Upper lobe of left lung (tissue), 6 donors: Measurements from ENCODE around the gene ATP9B. TPM values are rescaled to one million over a fixed set of nuclear protein-coding genes. Genes with fewer than 3 reads are reported as not detected.
"Not testable (repeated sequence)": the region's sequence is repeated elsewhere in the genome, so short reads cannot be mapped to it uniquely, and the experiment has no call there.

ENCODE experiments used
- ATAC-seq, 2 donors: fragments of 200-7000 bp; cut with Tn5 transposase; one replicate each; pipeline ENCODE4 v1.9.1; 2022; ENCODE audit warnings: mild to moderate bottlenecking in 2 of 2, moderate library complexity in 2 of 2; ENCODE audit not compliant: low FRiP score in 2 of 2
- DNase-seq, 2 donors: peaks; one replicate each; pipeline ENCODE4 v3.0.0-alpha.2; 2019 to 2020
- H3K27ac ChIP-seq, 4 donors: fragments of 200-600 bp; sonication (generic); one replicate each; pipeline ENCODE4 v1.5.1; 2016 to 2019
- H3K27me3 ChIP-seq, 4 donors: fragments of 200-600 bp; sonication (generic); one replicate each; pipeline ENCODE4 v1.5.1; 2017 to 2019
- H3K36me3 ChIP-seq, 4 donors: fragments of 200-600 bp; sonication (generic); one replicate each; pipeline ENCODE4 v1.5.1; 2016 to 2019
- H3K4me1 ChIP-seq, 4 donors: fragments of 200-600 bp; sonication (generic); one replicate each; pipeline ENCODE4 v1.5.1; 2018 to 2019
- H3K4me3 ChIP-seq, 4 donors: fragments of 200-600 bp; sonication (generic); one replicate each; pipeline ENCODE4 v1.5.1; 2017 to 2019; ENCODE audit warnings: mild to moderate bottlenecking in 2 of 4, moderate library complexity in 1 of 4
- H3K9me3 ChIP-seq, 4 donors: fragments of 200-600 bp; sonication (generic); one replicate each; pipeline ENCODE4 v1.5.1; 2018 to 2019
- CTCF ChIP-seq, 6 experiments: fragments of 450-650 bp in 4 of 6; fragments of 200-600 bp in 2 of 6; sonication (generic) in 2 of 6; IDR thresholded peaks; one replicate each; pipeline ENCODE4 v1.5.1; 2016 to 2019; ENCODE audit warnings: antibody characterized with exemption in 6 of 6
- EP300 ChIP-seq, 4 donors: sonication (generic); formaldehyde crosslinking; IDR thresholded peaks; one replicate each; pipeline ENCODE4 v1.5.1; 2017; ENCODE audit warnings: antibody characterized with exemption in 4 of 4, control low read depth in 2 of 4
- POLR2A ChIP-seq, 4 donors: fragments of 450-650 bp; IDR thresholded peaks; one replicate each; pipeline ENCODE4 v1.5.1; 2016 to 2017; ENCODE audit warnings: antibody characterized with exemption in 4 of 4, mild to moderate bottlenecking in 2 of 4
- POLR2AphosphoS5 ChIP-seq, 2 donors: sonication (generic); formaldehyde crosslinking; IDR thresholded peaks; one replicate each; pipeline ENCODE4 v1.5.1; 2017; ENCODE audit warnings: antibody characterized with exemption in 2 of 2
- WGBS, 2 donors: methylation state at CpG; one replicate each; pipeline ENCODE4 v1.1.5; 2017 to 2018; 5-methylcytosine and 5-hydroxymethylcytosine counted together
- total RNA-seq, 6 donors: library from RNA; depleted of rRNA in 4 of 6; stranded (reverse); fragments of >200 nt in 4 of 6; gene quantifications; one replicate each; pipeline versions ENCODE4 v1.1.0 to v1.2.1, GENCODE V29; 2016 to 2021
- donor health status: DM: no; HTN: no; CAD: no; lungs with moderate emphysema.
- donor health status: DM: no; HTN: yes; CAD: no; lungs with severe emphysema.

Gene ATP9B
- total RNA-seq, 6 donors from 2014 or later, result 29.8 to 124 (median 49.2) TPM

- 85 to 94% methylated on average over 1 of the region's 1 CpG for WGBS, 2 donors
These were observed 191.3 kb downstream of the ATP9B start for GRCh38 chr18:79260510-79260909.

GRCh38 chr18:79265068-79265467 lies 195.9 kb downstream of the ATP9B start:
- H3K27ac ChIP-seq, ATAC-seq: not testable (repeated sequence)
- 96 to 97% methylated on average over 9 of the region's 9 CpGs for WGBS, 2 donors

More at GRCh38 chr18:79260510-79260909, 191.3 kb downstream of the ATP9B start:
- Histone ChIP-seq H3K4me3 (no peak overlapping the region), H3K4me1 (no peaks in the 10 kb centered on the region), H3K36me3 (peaks cover 0 to 4% (median 4%) of the 10 kb centered on the region in 4 donors), H3K9me3 (peaks cover 0 to 6% (median 2%) of the 10 kb centered on the region in 4 donors), H3K27ac (no peak overlapping the region), H3K27me3 (no peaks in the 10 kb centered on the region)
- no peak for DNase-seq
- no peak for ATAC-seq
- no peak for TF ChIP-seq POLR2A (IDR thresholded peaks at IDR 0.05)
- no peak for TF ChIP-seq POLR2AphosphoS5 (IDR thresholded peaks at IDR 0.05)
- TF ChIP-seq CTCF (IDR thresholded peaks at IDR 0.05), result no peak
- TF ChIP-seq EP300 (IDR thresholded peaks at IDR 0.05), result no peak

GRCh38 chr18:79271812-79272211 lies 202.6 kb downstream of the ATP9B start:
- H3K27me3 ChIP-seq, H3K4me1 ChIP-seq, DNase-seq, ATAC-seq, H3K9me3 ChIP-seq, H3K4me3 ChIP-seq, H3K27ac ChIP-seq: not testable (repeated sequence)
- H3K36me3 ChIP-seq, result peaks cover 0 to 15% (median 2%) of the 10 kb centered on the region in 4 donors

More at GRCh38 chr18:79265068-79265467, 195.9 kb downstream of the ATP9B start:
- not testable (repeated sequence) for H3K36me3 ChIP-seq, H3K4me1 ChIP-seq, H3K27me3 ChIP-seq, DNase-seq, H3K9me3 ChIP-seq, H3K4me3 ChIP-seq

GRCh38 chr18:79272916-79273315 lies 203.7 kb downstream of the ATP9B start:
- Histone ChIP-seq H3K9me3 (no peaks in the 10 kb centered on the region), H3K27me3 (no peaks in the 10 kb centered on the region), H3K4me1 (no peaks in the 10 kb centered on the region), H3K27ac (no peak overlapping the region), H3K4me3 (no peak overlapping the region), H3K36me3 (peaks cover 0 to 18% (median 2%) of the 10 kb centered on the region in 4 donors)
- WGBS, 2 donors, result 72 to 75% methylated on average over 8 of the region's 8 CpGs
- ATAC-seq, result no peak
- TF ChIP-seq CTCF (IDR thresholded peaks at IDR 0.05) (no peak), EP300 (IDR thresholded peaks at IDR 0.05) (no peak), POLR2AphosphoS5 (IDR thresholded peaks at IDR 0.05) (no peak)
- no peak for DNase-seq

GRCh38 chr18:79274823-79275222 lies 205.6 kb downstream of the ATP9B start:
- Histone ChIP-seq H3K36me3 (peaks cover 0 to 29% (median 10%) of the 10 kb centered on the region in 4 donors), H3K4me1 (no peaks in the 10 kb centered on the region), H3K4me3 (no peak overlapping the region), H3K9me3 (no peaks in the 10 kb centered on the region), H3K27ac (no peak overlapping the region), H3K27me3 (no peaks in the 10 kb centered on the region)
- 96 to 97% methylated on average over 8 of the region's 8 CpGs for WGBS, 2 donors
- DNase-seq (no peak), ATAC-seq (no peak)
- TF ChIP-seq EP300 (IDR thresholded peaks at IDR 0.05), result no peak
- no peak for TF ChIP-seq POLR2A (IDR thresholded peaks at IDR 0.05)
- TF ChIP-seq POLR2AphosphoS5 (IDR thresholded peaks at IDR 0.05), result no peak
- no peak for TF ChIP-seq CTCF (IDR thresholded peaks at IDR 0.05)

- no peak overlapping the region for H3K4me3 ChIP-seq
- H3K36me3 ChIP-seq, result peaks cover 0 to 26% (median 10%) of the 10 kb centered on the region in 4 donors
- H3K27ac ChIP-seq, result no peak overlapping the region
- H3K4me1 ChIP-seq, result no peaks in the 10 kb centered on the region
- H3K9me3 ChIP-seq, result no peaks in the 10 kb centered on the region
- TF ChIP-seq POLR2AphosphoS5 (IDR thresholded peaks at IDR 0.05) (no peak), CTCF (IDR thresholded peaks at IDR 0.05) (no peak), POLR2A (IDR thresholded peaks at IDR 0.05) (no peak), EP300 (IDR thresholded peaks at IDR 0.05) (no peak)
- ATAC-seq (no peak), DNase-seq (no peak)
- no peaks in the 10 kb centered on the region for H3K27me3 ChIP-seq
- 82 to 94% methylated on average over 7 of the region's 7 CpGs for WGBS, 2 donors
These were observed 206.3 kb downstream of the ATP9B start for GRCh38 chr18:79275461-79275860.
